Posterior vena cava (tissue), 2 donors: ENCODE results near the gene NAALADL1. TPM values are rescaled to one million over a fixed set of nuclear protein-coding genes. Genes with fewer than 3 reads are reported as not detected.

ENCODE experiments used
- DNase-seq: peaks from one replicate; pipeline ENCODE4 v3.0.0-alpha.2; 2020; ENCODE audit warnings: low spot score
- intact Hi-C, 2 donors: fragments of 100-400 bp; cut with DNase I; formaldehyde crosslinking; loops; one replicate each; pipeline versions ENCODE4 v1.14.1 to v1.14.2; 2022 to 2023
- microRNA-seq, 2 donors: library from miRNA; unstranded; fragments of <30 nt; microRNA quantifications; one replicate each; pipeline ENCODE4 v1.2.0, GENCODE V29; 2020 to 2021; ENCODE audit warnings: borderline microRNAs expressed in 2 of 2
- total RNA-seq, 2 donors: library from RNA; stranded (reverse); fragmentation: NEBNext Ultra II Directional; extraction: Animal tissue kit (Norgen Biotek cat#: 25700); gene quantifications; one replicate each; pipeline ENCODE4 v1.2.1, GENCODE V29; 2021
- donor health status: DM: yes; HTN: yes; CAD: no.
- donor health status: DM: yes; HTN: yes; CAD: no.

Gene NAALADL1
- total RNA-seq, 2 donors from 2014 or later, result 15.4 to 18.6 TPM

DNA sequence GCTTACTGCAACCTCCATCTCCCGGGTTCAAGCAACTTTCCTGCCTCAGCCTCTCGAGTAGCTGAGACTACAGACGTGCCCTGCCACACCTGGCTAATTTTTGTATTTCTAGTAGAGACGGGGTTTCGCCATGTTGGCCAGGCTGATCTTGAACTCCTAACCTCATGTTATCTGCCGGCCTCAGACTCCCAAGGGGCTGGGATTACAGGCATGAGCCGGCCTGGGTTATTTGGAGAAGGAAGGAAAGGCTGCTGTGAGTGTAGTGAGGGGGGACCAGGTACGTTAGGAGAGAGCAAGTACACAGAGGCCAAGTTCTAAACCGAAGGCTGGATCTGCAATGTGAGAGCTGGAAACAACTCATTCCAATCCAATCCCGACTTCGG is 62.0 kb downstream of the NAALADL1 start:
- DNase-seq, result no peak
- intact Hi-C loops, result no loop called here

Small RNA genes within 50 kb of the gene (microRNA-seq; reads per million reads assigned to microRNA genes)
- 0.52 to 1.3 reads per million in 2 donors for gene MIR6879

Other genes with a start within 250 kb of the NAALADL1 start
- gene MEN1, start 248.0 kb downstream of the NAALADL1 start, total RNA-seq, result 1 to 10 TPM; 9.2 to 9.4 TPM
- gene CDC42BPG, start 213.9 kb downstream of the NAALADL1 start, total RNA-seq, result under 1 TPM; 0.37 to 0.38 TPM
- gene EHD1, start 179.9 kb downstream of the NAALADL1 start, total RNA-seq, result 100 to 1,000 TPM; 135 to 164 TPM
- gene ATG2A, start 141.3 kb downstream of the NAALADL1 start, total RNA-seq, result 10 to 100 TPM; 12.3 to 14.9 TPM
- gene PPP2R5B, start 133.9 kb downstream of the NAALADL1 start, total RNA-seq, result 10 to 100 TPM; 17.5 to 30.7 TPM
- not detected for gene GPHA2, start 122.7 kb downstream of the NAALADL1 start, total RNA-seq
- not detected for gene MAJIN, start 86.4 kb downstream of the NAALADL1 start, total RNA-seq
- 1 to 10 TPM; 1.7 to 1.8 TPM for gene BATF2, start 61.6 kb downstream of the NAALADL1 start, total RNA-seq
- gene ARL2, start 44.4 kb downstream of the NAALADL1 start, total RNA-seq, result 10 to 100 TPM; 81.9 to 88.2 TPM
- 10 to 100 TPM; 17.4 to 21.1 TPM for gene SNX15, start 31.1 kb downstream of the NAALADL1 start, total RNA-seq
- 1 to 10 TPM; 5.5 to 5.8 TPM for gene SAC3D1, start 17.3 kb downstream of the NAALADL1 start, total RNA-seq
- gene CDCA5, start 25.5 kb upstream of the NAALADL1 start, total RNA-seq, result 1 to 10 TPM in 1 of 2 donors, under 1 TPM in 1; 0.67 to 1.6 TPM
- gene ZFPL1, start 25.7 kb upstream of the NAALADL1 start, total RNA-seq, result 10 to 100 TPM; 26.9 to 27.6 TPM
- gene VPS51, start 37.7 kb upstream of the NAALADL1 start, total RNA-seq, result 100 to 1,000 TPM; 103 to 107 TPM
- 1 to 10 TPM; 3.1 to 4.0 TPM for gene TM7SF2, start 53.3 kb upstream of the NAALADL1 start, total RNA-seq
- 1 to 10 TPM; 6.0 to 6.3 TPM for gene ZNHIT2, start 59.1 kb upstream of the NAALADL1 start, total RNA-seq
- gene FAU, start 63.6 kb upstream of the NAALADL1 start, total RNA-seq, result 100 to 1,000 TPM; 725 to 753 TPM
- gene MRPL49, start 63.8 kb upstream of the NAALADL1 start, total RNA-seq, result 10 to 100 TPM; 34.1 to 39.3 TPM
- gene SYVN1, start 76.0 kb upstream of the NAALADL1 start, total RNA-seq, result 10 to 100 TPM; 52.7 to 57.0 TPM
- gene SPDYC, start 111.7 kb upstream of the NAALADL1 start, total RNA-seq, result not detected
- gene CAPN1, start 123.4 kb upstream of the NAALADL1 start, total RNA-seq, result 100 to 1,000 TPM; 142 to 144 TPM
- 1 to 10 TPM; 6.0 to 6.1 TPM for gene POLA2, start 203.4 kb upstream of the NAALADL1 start, total RNA-seq